ENCODE data around the gene CPZ. TPM values are rescaled to one million over a fixed set of nuclear protein-coding genes. Genes with fewer than 3 reads are reported as not detected.

The CPZ gene
- total RNA-seq, 1 experiment from 2014 or later: 37.3 TPM

- peaks cover 10% of the 10 kb centered on the region for H3K27me3 Mint-ChIP-seq (ENCODE audit: low read depth)
- H3K23me2 ChIP-seq (ENCODE audit: insufficient read length, low read depth, low read length, poor library complexity, severe bottlenecking): no peaks in the 10 kb centered on the region
- no peak overlapping the region for H2BK12ac ChIP-seq (ENCODE audit: insufficient read length, low read depth, low read length)
- no peaks in the 10 kb centered on the region for H3K79me1 ChIP-seq (ENCODE audit: insufficient read depth, low read depth, low read length, poor library complexity, severe bottlenecking)
- H3K4me1 Mint-ChIP-seq: peaks cover 1 to 8% of the 10 kb centered on the region in 2 experiments; a peak in 2 of 4 replicates
- H2BK120ac ChIP-seq (ENCODE audit: low read depth, low read length, poor library complexity, severe bottlenecking): no peak overlapping the region
- H3K18ac ChIP-seq (ENCODE audit: insufficient read length, low read depth, low read length): no peak overlapping the region
- no peak overlapping the region for H2BK5ac ChIP-seq (ENCODE audit: insufficient read length, low read length)
- H3K4me2 ChIP-seq (ENCODE audit: insufficient read depth, insufficient read length, low read length): no peak overlapping the region
- 0 out of 3 replicates have a peak, but pooled peaks have one; percentile 21 for TF ChIP-seq CTCF (conservative IDR thresholded peaks at IDR 0.05)
- DNase-seq: peak; percentile 31
- no peak overlapping the region for H2BK20ac ChIP-seq (ENCODE audit: low read depth, low read length, poor library complexity, severe bottlenecking)
- H3K9ac ChIP-seq (ENCODE audit: extremely low read depth, insufficient read length, low read length): no peak overlapping the region
- no peak overlapping the region for H2BK15ac ChIP-seq (ENCODE audit: low read depth, low read length)
- H3K27me3 ChIP-seq (ENCODE audit: insufficient read depth, low read length): no peaks in the 10 kb centered on the region
- no peak overlapping the region for H3K14ac ChIP-seq (ENCODE audit: insufficient read depth, low read length)
- H3K4me3 Mint-ChIP-seq: no peak overlapping the region
- no peak overlapping the region for H3K56ac ChIP-seq (ENCODE audit: insufficient read length, low read depth, low read length)
- H3T11ph ChIP-seq (ENCODE audit: low read length): no peak overlapping the region
- no peak overlapping the region for H3K4ac ChIP-seq (ENCODE audit: low read depth, low read length)
- H3K79me2 ChIP-seq (ENCODE audit: insufficient read depth, low read length): no peaks in the 10 kb centered on the region
- no peak overlapping the region for H3K27ac ChIP-seq (ENCODE audit: insufficient read length, low read depth, low read length)
- H3K9me3 ChIP-seq (ENCODE audit: control insufficient read depth, low read depth, low read length): no peaks in the 10 kb centered on the region
- H3K27ac Mint-ChIP-seq: no peak overlapping the region
- no peak overlapping the region for H4K5ac ChIP-seq (ENCODE audit: insufficient read length, low read depth, low read length)
- no peaks in the 10 kb centered on the region for H3K4me1 ChIP-seq (ENCODE audit: insufficient read depth, low read length)
- no peaks in the 10 kb centered on the region for H4K20me1 ChIP-seq (ENCODE audit: control insufficient read depth, insufficient read depth, insufficient read length)
- H4K8ac ChIP-seq (replicated peaks; ENCODE audit: insufficient read length, low read depth, low read length): no peak overlapping the region
- no peak overlapping the region for H2AK5ac ChIP-seq (ENCODE audit: insufficient read length, low read length)
- H2AFZ ChIP-seq (ENCODE audit: low read length): no peak overlapping the region
- no peak overlapping the region for H4K91ac ChIP-seq (ENCODE audit: insufficient read length, low read depth, low read length)
- no peaks in the 10 kb centered on the region; a peak in 2 of 7 replicates for H3K36me3 Mint-ChIP-seq (ENCODE audit: insufficient read depth in 1 of 3, low read depth in 3 of 3)
- H3K23ac ChIP-seq (ENCODE audit: insufficient read length, low read depth, low read length): no peak overlapping the region
- no peaks in the 10 kb centered on the region for H3K9me3 Mint-ChIP-seq
- WGBS (ENCODE audit: extremely low coverage, insufficient read length, low lambda C conversion rate): no CpG with 5 or more reads among the region's 13 CpGs
Observed at GRCh38 chr4:8647626-8648025, 55.1 kb downstream of the CPZ start.
